ENCODE results near the gene FLT3LG. TPM values are rescaled to one million over a fixed set of nuclear protein-coding genes. Genes with fewer than 3 reads are reported as not detected.

The FLT3LG gene
- total and polyA plus RNA-seq, 9 of the 15 experiments (the other 6 are each of a cell fraction or from before 2014, with no cell fraction given), result 0.31 to 6.4 (median 1.1) TPM

- TF ChIP-seq RAD21 (CRISPR knock-in tag; conservative IDR thresholded peaks at IDR 0.05 in 1 of 2, IDR thresholded peaks at IDR 0.05 in 1 of 2), result no peak
- TF ChIP-seq, protein P1, sequence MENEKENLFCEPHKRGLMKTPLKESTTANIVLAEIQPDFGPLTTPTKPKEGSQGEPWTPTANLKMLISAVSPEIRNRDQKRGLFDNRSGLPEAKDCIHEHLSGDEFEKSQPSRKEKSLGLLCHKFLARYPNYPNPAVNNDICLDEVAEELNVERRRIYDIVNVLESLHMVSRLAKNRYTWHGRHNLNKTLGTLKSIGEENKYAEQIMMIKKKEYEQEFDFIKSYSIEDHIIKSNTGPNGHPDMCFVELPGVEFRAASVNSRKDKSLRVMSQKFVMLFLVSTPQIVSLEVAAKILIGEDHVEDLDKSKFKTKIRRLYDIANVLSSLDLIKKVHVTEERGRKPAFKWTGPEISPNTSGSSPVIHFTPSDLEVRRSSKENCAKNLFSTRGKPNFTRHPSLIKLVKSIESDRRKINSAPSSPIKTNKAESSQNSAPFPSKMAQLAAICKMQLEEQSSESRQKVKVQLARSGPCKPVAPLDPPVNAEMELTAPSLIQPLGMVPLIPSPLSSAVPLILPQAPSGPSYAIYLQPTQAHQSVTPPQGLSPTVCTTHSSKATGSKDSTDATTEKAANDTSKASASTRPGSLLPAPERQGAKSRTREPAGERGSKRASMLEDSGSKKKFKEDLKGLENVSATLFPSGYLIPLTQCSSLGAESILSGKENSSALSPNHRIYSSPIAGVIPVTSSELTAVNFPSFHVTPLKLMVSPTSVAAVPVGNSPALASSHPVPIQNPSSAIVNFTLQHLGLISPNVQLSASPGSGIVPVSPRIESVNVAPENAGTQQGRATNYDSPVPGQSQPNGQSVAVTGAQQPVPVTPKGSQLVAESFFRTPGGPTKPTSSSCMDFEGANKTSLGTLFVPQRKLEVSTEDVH (IDR thresholded peaks at IDR 0.05; ENCODE audit: low read depth, partially characterized antibody), result no peak
- no peak for TF ChIP-seq L3MBTL2 (IDR thresholded peaks at IDR 0.05)
- 0 out of 2 replicates have a peak, but pooled peaks have one; percentile 16 for TF ChIP-seq PTBP1 (IDR thresholded peaks at IDR 0.05; ENCODE audit: low read depth, low read length)
- TF ChIP-seq HNRNPL (IDR thresholded peaks at IDR 0.05; ENCODE audit: low read depth, low read length), result peak; percentile 44; the same call in 1 of the 2 replicates
- no peak for TF ChIP-seq ZNF830 (CRISPR knock-in tag; IDR thresholded peaks at IDR 0.05)
- TF ChIP-seq, protein P2, sequence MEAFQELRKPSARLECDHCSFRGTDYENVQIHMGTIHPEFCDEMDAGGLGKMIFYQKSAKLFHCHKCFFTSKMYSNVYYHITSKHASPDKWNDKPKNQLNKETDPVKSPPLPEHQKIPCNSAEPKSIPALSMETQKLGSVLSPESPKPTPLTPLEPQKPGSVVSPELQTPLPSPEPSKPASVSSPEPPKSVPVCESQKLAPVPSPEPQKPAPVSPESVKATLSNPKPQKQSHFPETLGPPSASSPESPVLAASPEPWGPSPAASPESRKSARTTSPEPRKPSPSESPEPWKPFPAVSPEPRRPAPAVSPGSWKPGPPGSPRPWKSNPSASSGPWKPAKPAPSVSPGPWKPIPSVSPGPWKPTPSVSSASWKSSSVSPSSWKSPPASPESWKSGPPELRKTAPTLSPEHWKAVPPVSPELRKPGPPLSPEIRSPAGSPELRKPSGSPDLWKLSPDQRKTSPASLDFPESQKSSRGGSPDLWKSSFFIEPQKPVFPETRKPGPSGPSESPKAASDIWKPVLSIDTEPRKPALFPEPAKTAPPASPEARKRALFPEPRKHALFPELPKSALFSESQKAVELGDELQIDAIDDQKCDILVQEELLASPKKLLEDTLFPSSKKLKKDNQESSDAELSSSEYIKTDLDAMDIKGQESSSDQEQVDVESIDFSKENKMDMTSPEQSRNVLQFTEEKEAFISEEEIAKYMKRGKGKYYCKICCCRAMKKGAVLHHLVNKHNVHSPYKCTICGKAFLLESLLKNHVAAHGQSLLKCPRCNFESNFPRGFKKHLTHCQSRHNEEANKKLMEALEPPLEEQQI (IDR thresholded peaks at IDR 0.05), result no peak
- no peak for TF ChIP-seq ZHX1 (conservative IDR thresholded peaks at IDR 0.05; ENCODE audit: low read length)
- TF ChIP-seq, protein P3, sequence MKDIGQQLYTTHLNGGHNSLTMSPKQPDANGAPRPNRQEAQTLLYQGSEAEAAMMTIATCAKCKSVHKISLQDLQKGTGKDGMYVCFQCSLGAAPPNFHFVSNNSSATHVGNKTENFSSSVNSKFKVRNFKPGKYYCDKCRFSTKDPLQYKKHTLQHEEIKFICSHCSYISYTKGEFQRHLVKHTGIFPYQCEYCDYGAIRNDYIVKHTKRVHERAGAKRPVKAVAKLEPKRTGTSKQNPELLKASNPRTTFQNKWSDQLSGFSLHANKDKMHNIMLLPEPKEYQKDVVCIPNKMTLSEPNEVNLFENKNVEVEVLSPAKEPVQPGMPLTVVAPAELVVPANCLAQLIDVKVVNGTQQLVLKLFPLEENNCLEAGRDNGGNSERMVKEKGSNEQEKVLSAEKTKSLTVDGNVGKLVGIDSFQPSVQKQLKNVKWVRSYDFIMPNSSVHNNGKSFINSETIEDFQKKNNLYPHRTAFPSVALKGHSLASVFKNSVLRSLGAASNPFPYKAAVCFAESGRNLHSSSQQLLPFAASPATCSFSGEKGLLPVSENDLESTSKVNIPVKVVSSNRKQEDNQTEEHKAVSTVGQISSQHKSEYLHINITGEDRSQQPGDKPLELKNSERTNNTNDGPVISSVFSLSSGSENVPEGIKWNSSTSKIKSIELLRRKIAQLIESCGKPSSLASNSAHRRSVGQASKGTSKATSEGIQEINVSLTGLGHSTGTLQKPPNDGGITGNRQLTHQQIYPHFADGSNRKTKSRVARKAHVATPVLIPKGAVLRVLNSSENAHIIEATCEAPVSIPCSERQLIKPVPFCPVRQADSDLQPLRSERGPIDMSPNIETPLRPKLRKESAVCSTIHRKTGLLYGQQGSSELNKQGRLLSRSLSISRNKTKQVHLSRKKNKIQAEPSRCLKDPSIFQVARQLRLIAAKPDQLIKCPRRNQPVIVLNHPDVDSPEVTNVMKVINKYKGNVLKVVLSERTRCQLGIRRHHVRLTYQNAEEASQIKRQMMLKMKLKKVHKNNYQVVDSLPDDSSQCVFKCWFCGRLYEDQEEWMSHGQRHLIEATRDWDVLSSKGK (CRISPR knock-in tag; IDR thresholded peaks at IDR 0.05), result no peak
- TF ChIP-seq THRB (CRISPR knock-in tag; conservative IDR thresholded peaks at IDR 0.05), result no peak
- TF ChIP-seq CSDE1 (IDR thresholded peaks at IDR 0.05), result no peak
- no peak for TF ChIP-seq ZNF197 (CRISPR knock-in tag; IDR thresholded peaks at IDR 0.05; ENCODE audit: low read depth)
These were observed 18.0 kb downstream of the FLT3LG start (continued) for GRCh38 chr19:49491804-49492572.
